ENCODE data around the gene SYDE2.
"Not testable (repeated sequence)": the region's sequence is repeated elsewhere in the genome, so short reads cannot be mapped to it uniquely, and the experiment has no call there.

SYDE2 gene

GRCh38 chr1:85168884-85169283, 31.9 kb downstream of the SYDE2 start:
- no peak for DNase-seq

GRCh38 chr1:85166351-85166750, 34.5 kb downstream of the SYDE2 start:
- DNase-seq: no peak

GRCh38 chr1:85158910-85159309, 41.9 kb downstream of the SYDE2 start:
- DNase-seq: no peak

- no peak for DNase-seq
These were observed 43.4 kb downstream of the SYDE2 start for GRCh38 chr1:85157436-85157835.

GRCh38 chr1:85153149-85153891, 47.5 kb downstream of the SYDE2 start:
- DNase-seq: no peak

- DNase-seq: no peak
These were observed 49.4 kb downstream of the SYDE2 start for GRCh38 chr1:85151446-85151845.

GRCh38 chr1:85149805-85150204, 51.0 kb downstream of the SYDE2 start:
- DNase-seq: no peak

- no peak for DNase-seq
These were observed 52.1 kb downstream of the SYDE2 start for GRCh38 chr1:85148524-85149250.

GRCh38 chr1:85146972-85147359, 53.9 kb downstream of the SYDE2 start:
- no peak for DNase-seq

GRCh38 chr1:85146298-85146971, 54.4 kb downstream of the SYDE2 start:
- not testable (repeated sequence) for DNase-seq

- DNase-seq: no peak
These were observed 56.5 kb downstream of the SYDE2 start for GRCh38 chr1:85144351-85144750.

GRCh38 chr1:85142753-85143152, 58.1 kb downstream of the SYDE2 start:
- DNase-seq: no peak

- not testable (repeated sequence) for DNase-seq
These were observed 62.4 kb downstream of the SYDE2 start for GRCh38 chr1:85138439-85138838.

GRCh38 chr1:85137660-85138059, 63.2 kb downstream of the SYDE2 start:
- DNase-seq: no peak

GRCh38 chr1:85135392-85135798, 65.4 kb downstream of the SYDE2 start:
- no peak for DNase-seq

- DNase-seq: no peak
These were observed 66.0 kb downstream of the SYDE2 start for GRCh38 chr1:85134583-85135391.

- DNase-seq: no peak
These were observed 67.2 kb downstream of the SYDE2 start for GRCh38 chr1:85133565-85134159.

- no peak for DNase-seq
These were observed 68.6 kb downstream of the SYDE2 start for GRCh38 chr1:85132078-85132720.

GRCh38 chr1:85128316-85128715, 72.5 kb downstream of the SYDE2 start:
- DNase-seq: no peak

GRCh38 chr1:85125891-85126290, 74.9 kb downstream of the SYDE2 start:
- no peak for DNase-seq

- no peak for DNase-seq
These were observed 76.7 kb downstream of the SYDE2 start for GRCh38 chr1:85124091-85124490.

GRCh38 chr1:85122169-85122568, 78.6 kb downstream of the SYDE2 start:
- no peak for DNase-seq

All from hematopoietic multipotent progenitor cell treated with erythropoietin and hydrocortisone succinate and interleukin-3 and kit ligand, for 8 days (in vitro differentiated cells).